ENCODE data around the gene SCAMP4. TPM values are rescaled to one million over a fixed set of nuclear protein-coding genes. Genes with fewer than 3 reads are reported as not detected.
A peak's percentile ranks its signal among the peaks of the same experiment; 100 is the strongest.
"Not testable (repeated sequence)": the region's sequence is repeated elsewhere in the genome, so short reads cannot be mapped to it uniquely, and the experiment has no call there.

SCAMP4 gene
- total RNA-seq, 1 donor from 2014 or later = 89.3 TPM

GRCh38 chr19:1866693-1867348 lies 38.4 kb upstream of the SCAMP4 start:
- no peak for DNase-seq (ENCODE audit: low spot score)

GRCh38 chr19:1867349-1867724 lies 37.9 kb upstream of the SCAMP4 start:
- no peak for DNase-seq (ENCODE audit: low spot score)

GRCh38 chr19:1868971-1869370 lies 36.2 kb upstream of the SCAMP4 start:
- DNase-seq (ENCODE audit: low spot score) = no peak

GRCh38 chr19:1871140-1871597 lies 34.0 kb upstream of the SCAMP4 start:
- DNase-seq (ENCODE audit: low spot score) = no peak

GRCh38 chr19:1871630-1872029 lies 33.6 kb upstream of the SCAMP4 start:
- DNase-seq (ENCODE audit: low spot score) = no peak

GRCh38 chr19:1872807-1873523 lies 32.2 kb upstream of the SCAMP4 start:
- DNase-seq (ENCODE audit: low spot score) = no peak

GRCh38 chr19:1873524-1874473 lies 31.4 kb upstream of the SCAMP4 start:
- DNase-seq (ENCODE audit: low spot score) = no peak

GRCh38 chr19:1874554-1875185 lies 30.5 kb upstream of the SCAMP4 start:
- no peak for DNase-seq (ENCODE audit: low spot score)

- not testable (repeated sequence) for DNase-seq (ENCODE audit: low spot score)
These were observed 29.9 kb upstream of the SCAMP4 start for GRCh38 chr19:1875265-1875645.

- peak; percentile 93 for DNase-seq (ENCODE audit: low spot score)
These were observed 29.3 kb upstream of the SCAMP4 start for GRCh38 chr19:1875646-1876495.

GRCh38 chr19:1876496-1877279 lies 28.5 kb upstream of the SCAMP4 start:
- not testable (repeated sequence) for DNase-seq (ENCODE audit: low spot score)

GRCh38 chr19:1877280-1877660 lies 27.9 kb upstream of the SCAMP4 start:
- not testable (repeated sequence) for DNase-seq (ENCODE audit: low spot score)

GRCh38 chr19:1878583-1878982 lies 26.6 kb upstream of the SCAMP4 start:
- DNase-seq (ENCODE audit: low spot score) = not testable (repeated sequence)

- not testable (repeated sequence) for DNase-seq (ENCODE audit: low spot score)
These were observed 25.2 kb upstream of the SCAMP4 start for GRCh38 chr19:1879982-1880381.

- DNase-seq (ENCODE audit: low spot score) = no peak
These were observed 24.4 kb upstream of the SCAMP4 start for GRCh38 chr19:1880611-1881392.

- DNase-seq (ENCODE audit: low spot score) = not testable (repeated sequence)
These were observed 23.7 kb upstream of the SCAMP4 start for GRCh38 chr19:1881393-1882088.

GRCh38 chr19:1882089-1882785 lies 23.0 kb upstream of the SCAMP4 start:
- DNase-seq (ENCODE audit: low spot score) = no peak

Measured in mucosa of gallbladder (tissue), 1 donor.